HG03432 (cell line): ENCODE results near the gene BORCS6.

ENCODE experiments used
- ATAC-seq: cut with Tn5 transposase; IDR thresholded peaks from one replicate; pipeline ENCODE4 v1.9.1; 2021; ENCODE audit warnings: mild to moderate bottlenecking, moderate library complexity; ENCODE audit not compliant: unreplicated experiment

BORCS6 gene

DNA sequence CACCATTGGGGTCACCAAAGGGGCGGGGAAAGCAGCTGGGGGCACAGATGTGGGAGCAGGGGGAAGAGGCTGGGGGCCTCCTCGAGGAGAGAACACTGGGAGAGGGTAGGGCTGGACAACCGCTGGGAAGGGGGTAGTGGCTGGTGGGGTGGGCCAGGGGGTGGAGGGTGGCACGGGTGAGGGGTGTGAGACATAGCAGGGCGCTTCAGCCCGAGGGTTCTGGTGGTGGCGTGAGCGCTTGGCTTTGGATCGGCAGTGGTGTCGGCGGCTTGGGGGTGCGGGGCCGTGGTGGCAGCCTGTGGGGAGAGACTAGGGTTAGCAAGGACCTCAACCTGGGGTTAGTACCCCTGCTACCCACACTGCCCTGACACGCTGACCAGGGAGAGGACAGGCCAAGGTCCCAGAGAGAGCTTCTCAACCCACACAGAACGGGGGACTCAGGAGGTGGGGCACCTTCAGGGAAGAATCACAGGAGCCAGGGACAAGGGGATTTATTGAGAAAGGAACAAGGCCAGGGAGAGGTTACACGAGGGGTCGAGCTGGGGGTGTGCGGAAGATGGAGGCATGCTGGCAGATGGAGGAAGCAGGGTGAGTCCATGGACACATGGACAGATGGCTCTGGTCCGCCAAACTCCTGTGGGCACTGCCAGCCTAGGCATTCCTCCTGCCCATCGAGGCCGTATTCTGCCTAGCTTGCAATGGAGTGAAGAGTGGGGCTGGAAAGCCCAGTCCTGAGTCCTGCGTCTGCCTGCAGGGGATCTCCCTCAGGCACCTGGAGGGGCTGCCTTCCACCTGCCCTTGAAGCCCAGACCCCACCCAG, 46.2 kb downstream of the BORCS6 start:
- no peak for ATAC-seq

DNA sequence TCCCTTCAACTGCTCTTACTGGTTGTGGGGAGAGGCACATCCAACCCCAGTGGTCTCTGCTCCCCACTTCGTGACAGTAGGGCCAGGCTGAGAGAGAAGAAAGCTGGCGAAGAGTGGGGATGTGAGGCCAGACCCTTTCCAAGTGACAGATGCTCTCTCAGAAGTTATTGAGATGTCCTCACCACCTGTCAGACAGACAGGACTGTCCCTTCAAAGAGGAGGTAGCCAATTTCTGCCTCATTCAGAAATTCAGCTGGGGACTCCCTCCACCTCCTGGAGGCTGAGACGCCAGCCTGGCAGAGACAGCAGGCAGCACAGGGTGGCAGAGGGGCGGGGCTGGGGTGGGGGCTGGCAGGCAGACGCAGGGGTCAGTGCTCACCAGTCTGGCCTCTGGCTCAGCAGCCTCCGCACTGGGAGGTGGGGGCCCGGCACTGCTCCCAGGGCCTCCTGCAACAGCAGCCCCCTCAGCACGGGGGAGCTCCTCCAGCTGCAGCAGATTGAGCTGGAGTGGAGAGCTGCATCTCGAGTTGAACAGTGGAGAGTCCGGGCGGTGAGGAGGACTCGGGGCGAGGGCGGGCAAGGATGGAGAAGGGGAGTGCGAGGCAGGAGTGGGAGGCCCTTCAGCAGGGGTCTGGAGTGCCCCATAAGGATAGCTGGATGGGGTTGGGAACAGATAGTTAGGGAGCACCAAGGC, 46.9 kb downstream of the BORCS6 start:
- ATAC-seq: no peak

DNA sequence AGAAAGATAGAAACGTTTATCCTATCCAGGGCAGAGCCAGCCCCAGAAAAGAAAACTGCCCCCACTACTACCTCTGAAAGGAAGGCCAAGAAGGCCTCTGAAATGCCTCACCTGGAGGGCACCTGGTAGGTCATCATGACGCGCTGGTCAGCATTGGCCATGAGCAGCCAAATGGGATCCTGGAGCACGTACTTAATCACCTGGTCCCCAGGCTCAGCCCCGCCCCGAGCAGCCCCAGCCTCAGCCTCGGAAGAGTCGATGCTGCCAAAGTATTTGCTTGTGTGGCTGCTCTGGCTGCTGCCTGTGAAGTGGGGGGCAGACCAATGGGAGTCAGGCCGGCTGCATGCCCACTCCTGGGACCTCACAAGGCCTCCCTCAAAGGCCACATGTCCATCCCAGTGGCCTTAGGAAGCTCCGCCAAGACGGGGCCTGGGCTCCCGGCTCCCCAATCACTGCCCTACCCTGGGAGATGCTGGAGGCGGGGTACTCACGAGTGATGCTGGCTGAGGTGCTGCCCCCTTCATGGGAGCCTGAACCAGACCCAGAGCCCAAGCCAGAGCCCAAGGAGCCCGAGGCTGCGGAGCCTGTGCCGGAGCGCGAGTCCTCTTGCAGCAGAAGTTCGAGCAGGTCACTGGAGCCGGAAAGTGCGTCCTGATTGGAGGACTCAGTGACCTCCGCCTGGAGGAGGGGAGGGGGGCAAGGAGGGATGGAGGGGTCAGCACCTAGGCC, 47.7 kb downstream of the BORCS6 start:
- no peak for ATAC-seq

DNA sequence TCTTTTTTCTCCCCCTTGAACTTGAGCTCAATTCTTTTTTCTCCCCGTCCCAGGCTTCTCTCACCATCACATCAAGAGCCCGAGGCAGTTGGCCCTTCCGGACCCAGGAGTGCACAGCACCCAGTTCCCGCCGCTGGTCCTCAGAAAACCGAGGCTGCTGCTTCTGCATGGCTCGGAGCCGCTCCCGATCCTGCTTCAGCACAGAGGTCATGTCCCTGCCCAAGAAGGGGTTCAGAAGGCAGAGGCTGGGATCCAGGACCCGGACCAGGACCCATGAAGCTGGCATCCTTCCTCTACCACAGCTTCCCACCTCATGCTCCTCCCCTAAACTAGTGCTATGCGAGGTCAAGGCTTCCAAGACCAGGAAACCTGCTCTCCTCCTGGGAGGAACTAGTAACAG, 48.2 kb downstream of the BORCS6 start:
- no peak for ATAC-seq

DNA sequence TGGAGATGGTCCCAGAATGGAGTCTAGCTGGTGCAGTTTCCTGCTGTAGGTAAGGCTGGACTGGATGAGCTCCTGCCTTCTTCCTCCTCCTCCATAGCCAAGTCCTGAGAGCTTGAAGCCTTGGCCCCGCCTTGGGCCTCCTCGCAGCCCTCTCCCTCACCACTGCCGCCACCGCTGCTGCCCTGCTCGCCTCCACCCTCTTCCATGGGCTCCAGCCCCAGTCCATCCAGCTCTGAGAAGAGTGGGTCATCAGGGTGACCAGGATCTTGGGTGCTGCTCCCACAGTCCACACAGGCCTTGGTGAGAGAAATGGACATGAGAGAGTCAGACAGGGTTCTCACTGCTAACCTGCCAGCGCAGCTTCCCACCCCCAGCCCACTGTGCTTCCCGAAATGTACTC, 48.9 kb downstream of the BORCS6 start:
- ATAC-seq: no peak

DNA sequence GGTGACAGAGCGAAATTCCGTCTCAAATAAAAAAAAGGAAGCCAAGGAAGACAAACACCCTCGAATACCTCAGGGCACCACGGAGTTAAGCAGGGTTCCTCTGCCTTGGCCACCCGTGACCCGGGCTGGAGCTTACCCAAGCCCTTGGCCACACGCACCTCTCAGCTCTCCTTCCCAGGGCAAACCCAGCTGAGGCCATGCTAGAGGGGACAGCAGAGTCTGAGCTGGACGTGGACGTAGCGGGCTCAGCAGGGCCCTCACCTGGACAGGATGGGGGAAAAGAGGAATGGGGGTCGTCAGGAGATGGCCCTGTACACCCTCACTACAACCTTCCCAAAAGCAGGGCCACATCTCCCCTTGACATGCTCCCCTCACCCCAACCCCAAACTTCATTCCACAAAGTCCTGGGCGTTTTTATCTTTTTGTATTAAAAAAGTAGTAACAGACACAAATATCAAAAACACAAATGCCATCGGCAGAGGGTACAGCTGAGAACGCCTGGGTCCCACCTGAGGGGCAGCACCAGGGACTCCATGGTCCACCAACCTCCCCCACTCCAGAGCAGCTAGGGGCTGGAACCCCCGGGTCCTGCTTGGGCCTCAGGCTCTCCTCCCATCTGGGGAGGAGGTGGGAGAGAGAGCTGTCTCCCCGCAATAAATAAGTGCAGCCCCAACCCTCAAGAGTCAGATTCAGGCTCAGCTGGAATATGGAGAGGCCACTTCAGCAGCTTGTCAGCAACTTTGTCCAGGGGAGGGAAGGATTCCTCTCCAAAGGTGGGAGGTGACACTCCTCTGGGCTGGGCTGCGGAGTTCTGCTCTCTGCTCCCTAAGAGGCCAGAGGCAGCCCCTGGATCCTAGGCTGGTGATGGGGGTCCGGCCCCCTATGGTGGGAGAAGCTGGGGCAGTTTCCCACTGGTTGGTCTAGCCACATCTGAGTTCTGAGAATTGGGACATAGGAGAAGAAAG, 49.6 kb downstream of the BORCS6 start:
- no peak for ATAC-seq

DNA sequence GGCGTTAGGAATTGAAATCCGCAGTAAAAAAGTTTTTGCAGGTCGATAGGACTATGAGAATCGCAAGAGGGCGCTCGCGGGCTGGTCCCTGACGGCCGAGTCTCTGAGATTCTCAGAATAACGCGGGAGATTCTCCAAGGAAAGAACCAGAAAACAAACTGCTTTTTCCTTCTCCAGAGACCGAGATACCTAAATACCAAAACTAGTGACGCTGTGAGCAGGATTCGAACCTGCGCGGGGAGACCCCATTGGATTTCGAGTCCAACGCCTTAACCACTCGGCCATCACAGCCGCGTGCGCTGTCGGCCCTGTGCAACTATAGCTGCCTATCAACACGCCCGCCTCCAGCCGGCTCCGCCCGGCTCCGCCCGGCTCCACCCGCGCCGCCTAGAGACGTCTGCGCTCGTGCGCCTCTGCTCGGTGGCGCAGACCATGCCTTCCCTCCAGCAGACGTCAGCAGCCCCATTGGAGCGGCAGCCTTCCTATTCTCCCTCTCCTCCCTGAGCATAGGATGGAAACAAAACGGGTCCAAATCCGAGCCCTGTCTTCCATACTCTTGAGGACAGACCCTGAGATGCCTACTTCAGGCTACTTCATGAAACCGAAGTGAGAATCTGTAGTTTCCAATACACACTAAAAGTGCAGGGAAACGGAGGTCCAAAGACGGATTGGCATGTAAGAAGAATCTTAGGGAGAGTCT, 51.2 kb downstream of the BORCS6 start:
- ATAC-seq: peak; percentile 87

DNA sequence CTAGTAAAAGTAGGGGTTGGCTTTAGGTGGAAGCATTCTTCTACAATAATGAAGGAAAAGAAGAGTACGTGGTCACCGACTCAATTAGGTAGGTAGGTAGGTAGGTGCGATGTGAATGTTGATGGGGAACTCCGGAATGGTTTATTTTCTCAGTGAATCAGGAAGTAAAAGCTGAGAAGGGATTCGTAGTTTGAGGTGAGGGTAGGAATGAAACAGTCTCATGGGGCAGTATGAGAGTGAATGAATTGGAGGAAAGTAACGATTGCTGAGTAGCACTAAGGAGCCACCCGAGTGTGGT, 51.7 kb downstream of the BORCS6 start:
- no peak for ATAC-seq
